GM23248 (cell line): ENCODE data around the gene MPDU1.

Experiments
- EZH2 ChIP-seq: fragments of 200-600 bp; sonication (generic); IDR thresholded peaks from 2 replicates; pipeline ENCODE4 v1.6.1; 2018; ENCODE audit warnings: antibody characterized with exemption, mild to moderate bottlenecking; ENCODE audit not compliant: insufficient read depth, poor library complexity, severe bottlenecking
- EZH2phosphoT487 ChIP-seq: fragments of 200-600 bp; sonication (generic); IDR thresholded peaks from 2 replicates; pipeline ENCODE4 v1.6.1; 2018; ENCODE audit warnings: antibody characterized with exemption, moderate library complexity, mild to moderate bottlenecking, low read depth; ENCODE audit not compliant: insufficient read depth

GRCh38 chr17:7574176-7574953, 9.3 kb upstream of the MPDU1 start:
- TF ChIP-seq EZH2phosphoT487 (no peak), EZH2 (no peak)
